Hematopoietic multipotent progenitor cell treated with erythropoietin and hydrocortisone succinate and interleukin-3 and kit ligand, for 4 days (in vitro differentiated cells): ENCODE results near the gene TOP3A.

Source experiments
- DNase-seq: peaks from one replicate; pipeline ENCODE4 v3.0.0-alpha.2; 2015

The TOP3A gene

DNA sequence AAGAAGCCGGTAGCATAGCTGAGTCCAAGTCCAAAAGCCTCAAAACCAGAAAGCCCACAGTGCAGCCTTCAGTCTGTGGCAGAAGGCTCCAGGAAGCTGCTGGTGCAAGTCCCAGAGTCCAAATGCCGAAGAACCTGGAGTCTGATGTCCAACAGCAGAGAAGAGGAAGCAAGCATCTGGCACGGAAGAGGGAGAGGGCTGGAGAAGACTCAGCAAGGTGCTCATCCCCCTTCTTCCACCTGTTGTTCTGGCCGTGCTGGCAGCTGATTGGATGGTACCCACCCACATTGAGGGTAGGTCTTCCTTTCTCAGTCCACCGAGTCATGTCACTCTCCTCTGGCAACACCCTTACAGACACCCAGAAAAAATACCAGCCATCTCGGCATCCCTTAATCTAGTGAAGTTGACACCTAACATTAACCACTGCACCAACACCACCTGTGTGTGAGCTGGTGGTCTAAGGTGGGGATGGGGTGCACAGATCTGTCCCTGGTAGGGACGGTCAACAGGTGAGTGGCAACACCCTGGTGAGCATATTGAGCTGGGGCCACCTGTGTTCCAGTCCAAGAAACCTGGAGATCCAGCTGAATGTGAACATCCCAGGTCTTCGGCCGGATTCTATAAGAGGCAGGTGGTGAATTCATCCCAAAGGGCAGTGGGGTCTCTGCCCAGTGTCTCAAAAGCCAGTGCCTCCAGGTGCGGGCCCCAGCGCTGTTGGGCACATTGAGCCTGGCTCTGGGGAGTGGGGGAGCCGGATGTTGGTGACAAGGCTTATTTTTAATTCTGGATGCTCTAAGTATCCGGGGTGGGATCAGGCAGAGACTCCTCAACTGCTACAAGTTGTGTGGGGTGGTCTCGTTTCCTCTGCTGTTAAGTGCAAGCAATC, 44.5 kb downstream of the TOP3A start:
- DNase-seq, result no peak

DNA sequence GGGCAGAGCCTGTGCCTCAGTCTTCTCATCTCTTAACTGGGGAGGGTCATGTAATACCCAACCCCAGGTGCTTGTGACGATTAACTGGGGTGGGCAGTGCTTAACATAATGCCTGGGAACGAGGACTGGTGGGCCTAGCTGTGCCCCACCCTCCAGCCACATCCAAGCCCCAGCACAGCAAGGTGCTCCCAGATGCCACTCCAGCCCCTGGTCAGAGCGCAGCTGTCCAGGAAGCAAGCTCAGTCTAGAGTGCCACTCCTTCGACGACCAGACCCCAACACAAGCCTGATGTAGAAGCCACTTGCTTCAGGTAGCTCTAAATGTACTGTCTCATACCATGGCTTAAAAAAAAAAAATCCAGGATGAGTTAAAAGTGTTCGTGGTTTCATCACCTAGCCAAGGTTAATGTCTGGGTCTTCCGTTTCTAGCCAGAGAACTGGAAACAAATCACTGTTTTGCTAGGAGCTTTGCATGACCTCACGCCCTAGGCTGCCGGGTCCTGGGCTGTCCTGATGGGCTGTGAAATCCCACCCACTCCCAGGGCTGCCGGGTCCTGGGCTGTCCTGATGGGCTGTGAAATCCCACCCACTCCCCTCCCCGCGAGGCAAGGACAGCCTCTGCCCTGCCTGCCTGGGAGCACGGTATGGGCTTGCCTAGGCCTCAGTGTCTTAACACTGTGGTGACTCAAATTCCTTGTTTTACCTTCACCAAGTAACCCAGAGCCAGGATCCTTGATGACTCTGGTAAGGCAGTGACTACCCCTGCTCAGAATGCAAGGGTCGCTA, 46.7 kb downstream of the TOP3A start:
- no peak for DNase-seq

DNA sequence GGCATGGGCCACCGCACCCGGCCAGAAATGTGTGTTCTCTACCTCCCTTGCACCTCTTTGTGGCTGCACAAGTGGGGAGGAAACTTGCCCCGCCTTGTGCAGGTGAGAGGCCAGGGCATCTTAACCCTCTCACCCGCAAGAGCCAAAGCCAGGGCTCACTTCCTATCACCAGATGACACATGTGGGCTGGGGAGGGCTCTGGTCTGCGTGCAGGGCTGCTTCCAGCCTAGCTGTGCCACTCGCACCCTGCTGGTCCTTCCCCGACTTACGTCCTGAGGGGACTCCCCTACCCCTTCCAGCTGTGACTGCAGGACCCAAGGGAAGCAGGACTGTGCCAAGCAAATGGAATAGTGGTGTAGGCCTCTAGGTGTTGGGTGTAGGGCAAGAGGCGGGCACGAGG, 47.4 kb downstream of the TOP3A start:
- no peak for DNase-seq

DNA sequence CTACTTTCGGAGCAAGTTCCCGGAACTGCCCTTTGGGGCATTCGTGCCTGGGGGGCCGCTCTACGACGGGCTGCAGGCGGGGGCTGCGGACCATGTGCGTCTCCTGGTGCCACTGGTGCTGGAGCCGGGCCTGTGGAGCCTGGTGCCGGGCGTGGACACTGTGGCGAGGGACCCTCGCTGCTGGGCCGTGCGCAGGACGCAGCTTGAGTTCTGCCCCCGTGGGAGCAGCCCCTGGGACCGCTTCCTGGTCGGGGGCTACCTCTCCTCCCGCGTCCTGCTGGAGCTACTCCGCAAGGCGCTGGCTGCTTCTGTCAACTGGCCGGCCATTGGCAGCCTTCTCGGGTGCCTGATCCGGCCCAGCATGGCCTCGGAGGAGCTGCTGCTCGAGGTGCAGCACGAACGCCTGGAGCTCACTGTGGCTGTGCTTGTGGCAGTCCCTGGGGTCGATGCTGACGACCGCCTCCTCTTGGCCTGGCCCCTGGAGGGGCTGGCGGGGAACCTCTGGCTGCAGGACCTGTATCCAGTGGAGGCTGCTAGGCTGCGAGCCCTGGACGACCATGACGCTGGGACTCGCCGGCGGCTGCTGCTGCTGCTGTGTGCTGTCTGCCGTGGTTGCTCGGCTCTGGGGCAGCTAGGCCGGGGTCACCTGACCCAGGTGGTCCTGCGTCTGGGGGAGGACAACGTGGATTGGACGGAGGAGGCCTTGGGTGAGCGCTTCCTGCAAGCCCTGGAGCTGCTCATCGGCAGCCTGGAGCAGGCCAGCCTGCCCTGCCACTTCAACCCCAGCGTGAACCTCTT, 50.7 kb downstream of the TOP3A start:
- DNase-seq, result no peak

DNA sequence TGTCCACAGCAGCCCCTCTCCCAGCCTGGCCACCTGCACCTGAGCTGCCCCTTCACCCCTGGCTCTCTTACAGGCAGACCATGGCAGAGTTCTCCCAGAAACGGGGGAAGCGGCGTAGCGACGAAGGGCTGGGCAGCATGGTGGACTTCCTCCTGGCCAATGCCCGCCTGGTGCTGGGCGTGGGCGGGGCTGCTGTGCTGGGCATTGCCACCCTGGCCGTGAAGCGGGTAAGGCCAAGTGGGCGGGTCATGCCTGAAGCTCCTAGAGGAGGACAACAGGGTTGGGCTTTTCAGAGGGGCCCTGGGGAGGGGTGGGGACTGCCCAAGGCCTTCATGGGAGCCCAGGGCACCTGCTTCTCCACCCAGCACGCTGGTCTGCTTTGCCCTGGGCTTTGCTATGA, 52.2 kb downstream of the TOP3A start:
- DNase-seq, result no peak

DNA sequence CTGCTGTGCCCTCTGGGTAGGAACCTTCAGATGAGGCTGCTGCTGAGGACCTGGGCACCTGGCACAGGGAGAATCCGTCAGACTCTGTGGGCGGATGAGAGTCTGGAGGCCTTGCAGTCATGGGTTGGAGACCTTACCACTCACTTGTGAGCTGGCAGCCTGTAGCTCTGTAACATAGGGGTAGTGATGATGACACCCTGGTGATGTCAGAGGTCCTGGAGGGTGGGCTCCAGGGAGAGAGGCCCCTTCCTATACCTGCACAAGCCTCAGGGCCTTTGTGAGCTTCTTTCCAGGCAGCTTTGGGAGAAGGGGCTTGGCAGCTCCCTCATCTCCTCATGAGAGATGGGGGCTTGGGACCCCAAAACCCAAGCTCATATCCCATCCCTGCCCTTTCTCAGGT, 52.7 kb downstream of the TOP3A start:
- DNase-seq, result no peak

DNA sequence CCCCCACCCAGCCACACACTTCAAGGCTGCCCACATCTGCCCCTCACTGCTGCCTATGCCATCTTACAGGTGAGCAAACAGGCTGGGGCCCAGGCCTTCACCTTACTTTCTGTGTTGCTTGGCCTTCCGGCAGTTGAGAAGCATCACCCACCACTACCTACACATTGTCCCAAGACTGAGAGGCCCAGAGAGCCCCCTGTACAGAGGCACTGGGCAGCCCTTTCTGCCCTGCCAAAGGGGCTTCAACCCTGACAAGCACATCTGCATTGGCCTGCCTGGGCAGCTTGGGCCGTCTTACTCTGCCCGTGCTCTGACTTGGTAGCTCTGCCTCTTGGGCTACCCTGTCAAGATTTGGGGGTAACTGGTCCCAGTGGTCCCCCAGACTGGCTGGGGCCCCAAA, 53.1 kb downstream of the TOP3A start:
- DNase-seq, result no peak

DNA sequence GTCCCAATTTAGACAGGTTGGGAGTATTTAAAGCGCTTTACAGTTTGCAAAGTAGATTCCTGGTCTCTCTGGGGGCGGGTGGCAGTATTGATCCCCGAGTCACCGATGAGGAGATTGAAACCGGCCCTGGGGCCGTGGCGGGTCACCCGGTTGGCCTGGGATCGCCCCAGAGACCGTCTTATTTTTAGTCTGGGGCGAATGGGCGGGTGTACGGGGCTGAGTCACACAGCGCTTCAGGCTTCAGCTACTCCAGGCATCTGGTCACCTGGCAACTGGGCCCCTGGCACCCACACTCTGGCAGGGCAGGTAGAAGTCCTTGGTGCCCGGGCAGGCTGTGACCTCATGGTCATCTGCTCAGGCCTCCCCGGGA, 53.7 kb downstream of the TOP3A start:
- peak; percentile 40 for DNase-seq

DNA sequence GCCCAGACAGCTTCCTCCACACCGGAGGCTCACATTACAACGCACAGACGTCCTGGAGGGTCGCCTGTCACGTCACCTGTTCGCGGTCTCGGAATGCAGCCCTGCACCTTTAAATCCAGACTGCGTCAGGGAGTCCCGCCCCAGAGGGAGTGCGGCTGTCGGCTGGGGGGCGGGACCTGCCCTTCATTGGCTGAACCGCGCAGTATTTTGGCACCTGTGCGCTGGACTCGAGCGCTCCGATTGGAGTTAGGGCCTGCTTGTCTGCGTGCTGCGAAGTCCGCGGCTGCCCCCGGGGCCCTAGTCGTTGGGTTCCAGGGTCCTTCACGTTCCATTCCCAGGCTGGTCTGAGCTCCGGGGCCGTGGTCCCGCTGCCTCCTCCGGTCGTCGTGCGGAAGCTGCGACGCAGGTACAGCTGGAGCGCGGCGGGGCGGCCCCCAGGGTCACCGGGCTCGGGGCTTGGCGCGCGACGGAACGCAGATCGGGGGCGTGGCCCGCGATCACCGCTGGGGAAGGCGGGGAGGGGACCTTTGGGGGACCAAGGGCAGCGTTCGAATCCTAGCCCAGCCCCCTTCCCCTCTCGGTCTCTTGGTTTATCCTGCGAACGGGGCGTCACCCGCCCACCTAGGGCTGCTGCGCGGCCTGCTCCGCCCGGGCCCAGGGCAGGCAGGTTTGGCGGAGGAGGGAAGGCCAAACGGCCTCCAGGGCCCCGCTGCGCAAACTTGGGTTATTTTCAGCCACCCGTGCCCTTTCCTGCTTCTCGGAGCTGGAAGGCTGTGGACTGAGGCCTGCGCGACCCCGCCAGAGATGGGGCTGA, 54.3 kb downstream of the TOP3A start, which contains the start of gene MIEF2:
Gene MIEF2 (plus strand): TSS at position 331 of the 814 bp plus-strand sequence. CDS start 2,059 bp downstream, outside the sequence.
- DNase-seq, result peak; percentile 97

DNA sequence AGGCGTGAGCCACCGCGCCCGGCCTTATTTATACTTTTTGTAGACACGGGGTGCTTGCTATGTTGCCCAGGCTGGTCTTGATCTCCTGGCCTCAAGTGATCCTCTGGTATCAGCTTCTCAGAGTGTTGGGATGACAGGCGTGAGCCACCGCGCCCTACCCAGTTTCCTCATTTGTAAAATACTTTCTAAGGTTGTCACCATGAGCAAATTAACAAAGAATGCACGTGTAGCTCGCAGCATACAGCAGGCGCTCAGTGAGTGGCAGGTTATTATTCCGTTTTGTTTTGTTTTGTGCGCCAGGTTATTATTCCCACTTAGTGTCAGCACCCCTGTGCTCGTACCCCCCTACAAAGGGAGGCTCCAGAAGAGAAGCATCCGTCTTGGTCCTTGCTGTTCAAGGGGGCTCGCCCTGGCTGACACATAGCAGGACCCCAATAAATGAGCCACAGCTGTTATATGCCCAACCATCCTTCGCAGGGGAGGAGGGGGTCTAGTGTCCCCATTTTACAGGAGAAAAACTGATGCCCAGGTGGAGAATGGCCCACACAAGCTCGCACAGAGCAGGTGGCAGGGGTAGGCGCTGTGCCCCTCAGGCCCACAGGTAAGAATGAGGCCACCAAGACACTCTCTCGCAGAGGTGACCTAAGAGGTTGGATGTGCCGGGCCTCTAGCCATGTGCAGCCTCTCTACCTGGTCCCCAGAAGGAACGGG, 55.0 kb downstream of the TOP3A start:
- DNase-seq, result no peak

DNA sequence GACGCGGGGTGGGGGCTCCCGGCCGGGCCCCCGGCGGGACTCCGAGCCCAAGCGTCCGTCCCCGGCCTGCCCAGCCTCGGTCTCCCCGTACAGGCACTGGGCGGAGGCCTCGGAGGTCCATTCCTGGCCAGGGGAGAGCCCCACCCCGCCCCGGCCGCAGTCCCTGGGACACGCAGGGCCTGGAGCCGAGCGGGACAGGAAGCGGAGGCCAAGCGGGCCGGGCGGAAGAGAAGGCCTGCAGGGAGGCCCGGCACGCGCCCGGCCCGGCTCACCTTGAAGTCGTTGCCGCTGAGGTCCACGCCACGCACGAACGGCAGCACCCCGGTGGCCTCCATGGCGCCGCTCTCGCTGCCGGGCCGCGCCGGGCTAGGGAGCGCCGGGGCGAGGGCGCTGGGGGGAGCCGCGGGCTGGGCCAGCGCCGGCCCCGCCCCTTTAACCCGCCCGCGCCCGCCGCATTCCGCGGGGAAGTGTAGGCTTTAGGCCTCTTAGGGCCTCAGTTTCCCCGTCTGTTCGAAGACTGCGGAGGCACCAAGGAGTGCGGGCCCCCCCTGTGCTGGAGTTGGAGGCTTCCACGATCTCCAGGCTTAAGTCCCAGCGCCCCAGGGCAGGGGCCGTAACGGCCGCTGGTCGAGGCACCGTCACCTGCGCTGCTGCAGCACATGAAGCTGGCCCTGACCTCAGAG, 56.3 kb downstream of the TOP3A start, which contains the start of gene FLII:
Gene FLII (minus strand): TSS at position 383 of the 683 bp plus-strand sequence. CDS start 48 bp downstream, at position 335.
- DNase-seq, result peak; percentile 72

DNA sequence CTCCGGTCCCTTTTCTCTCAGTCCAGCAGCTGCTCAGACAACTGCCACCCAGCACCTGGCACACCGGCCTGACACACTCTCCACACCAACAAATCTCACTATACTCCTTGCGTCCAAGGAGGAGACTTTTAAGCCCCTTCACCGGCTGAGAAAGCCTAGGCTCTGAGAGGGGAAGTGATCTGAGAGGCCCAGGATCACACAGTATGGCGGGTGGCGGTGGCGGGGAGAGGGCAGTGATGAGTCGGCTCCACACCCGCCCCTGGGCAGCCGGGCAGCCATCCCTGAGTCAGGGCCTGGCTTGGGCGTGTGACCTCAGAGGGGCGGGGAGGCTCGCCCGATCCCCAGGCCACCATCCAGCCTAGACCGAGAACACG, 56.8 kb downstream of the TOP3A start:
- peak; percentile 83 for DNase-seq

DNA sequence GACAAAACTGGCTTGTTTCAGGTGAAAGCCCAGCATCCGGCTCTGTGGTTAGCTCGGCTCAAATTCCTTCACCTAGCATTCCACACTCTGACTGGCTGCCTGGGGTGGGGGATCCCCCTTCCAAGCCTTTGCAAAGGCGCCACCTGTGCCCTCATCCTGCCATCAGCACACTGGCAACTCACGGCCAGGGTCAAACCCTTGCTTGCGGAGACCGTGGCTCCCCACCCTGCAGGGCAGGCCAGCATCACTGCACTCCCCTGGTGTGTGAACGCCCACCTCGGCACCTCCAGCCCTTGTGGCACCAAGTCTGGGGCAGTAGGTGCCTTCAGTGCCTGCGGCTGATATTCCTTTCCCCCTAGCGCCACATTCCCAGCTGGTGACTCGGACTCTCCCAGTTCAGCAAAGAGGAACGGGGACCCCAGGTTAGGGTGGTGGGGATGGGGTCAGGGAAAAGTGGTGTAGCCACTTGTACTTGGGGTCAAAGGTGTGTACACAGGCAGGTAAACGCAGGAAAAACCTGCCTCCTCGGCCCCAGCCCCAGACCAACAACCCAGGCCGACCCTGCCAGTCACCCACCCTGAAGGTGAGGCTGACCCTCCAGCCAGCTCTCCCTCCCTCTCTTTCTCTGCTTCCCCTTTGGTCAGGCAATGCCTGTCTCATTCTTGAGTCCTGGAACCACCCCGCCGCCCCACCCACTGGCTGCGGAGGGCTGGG, 57.4 kb downstream of the TOP3A start:
- DNase-seq, result peak; percentile 76

DNA sequence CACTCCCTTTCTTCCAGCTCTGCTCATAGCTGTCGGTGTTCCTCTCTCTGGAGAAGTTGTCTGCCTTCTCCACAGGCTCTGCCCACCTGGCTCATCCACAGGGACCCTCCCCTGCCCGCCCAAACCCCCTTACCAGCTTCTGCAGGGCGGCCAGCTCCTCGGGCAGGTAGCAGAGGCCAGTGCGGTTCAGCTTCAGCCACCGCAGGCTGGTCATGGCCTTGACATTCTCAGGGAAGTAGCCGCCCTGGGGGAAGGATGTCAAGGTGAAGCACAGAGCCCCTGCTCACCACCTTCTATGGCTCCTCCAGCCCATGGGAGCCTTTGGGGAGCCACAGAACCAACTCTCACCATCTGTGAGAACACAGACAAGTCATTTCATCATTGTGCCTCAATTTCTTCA, 58.0 kb downstream of the TOP3A start:
- no peak for DNase-seq

DNA sequence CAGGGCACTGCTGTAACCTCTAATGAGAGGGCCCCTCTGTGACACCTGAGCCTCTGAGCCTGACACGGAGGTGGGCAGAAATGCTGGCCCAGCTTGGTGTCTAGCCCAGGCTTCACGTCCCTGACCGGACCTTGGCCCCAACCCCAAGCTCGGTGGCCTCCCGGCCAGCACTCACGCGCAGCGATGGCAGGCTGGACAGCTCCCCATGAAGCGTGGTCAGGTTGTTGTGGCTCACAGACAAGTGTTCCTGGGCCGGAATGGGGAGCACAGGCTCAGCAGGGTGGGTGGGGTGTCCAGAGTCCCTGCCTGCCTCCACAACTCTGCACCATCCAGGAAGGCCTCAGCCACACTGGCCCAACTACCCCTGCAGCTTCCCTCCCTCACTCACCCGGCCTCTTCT, 58.4 kb downstream of the TOP3A start:
- DNase-seq, result no peak

DNA sequence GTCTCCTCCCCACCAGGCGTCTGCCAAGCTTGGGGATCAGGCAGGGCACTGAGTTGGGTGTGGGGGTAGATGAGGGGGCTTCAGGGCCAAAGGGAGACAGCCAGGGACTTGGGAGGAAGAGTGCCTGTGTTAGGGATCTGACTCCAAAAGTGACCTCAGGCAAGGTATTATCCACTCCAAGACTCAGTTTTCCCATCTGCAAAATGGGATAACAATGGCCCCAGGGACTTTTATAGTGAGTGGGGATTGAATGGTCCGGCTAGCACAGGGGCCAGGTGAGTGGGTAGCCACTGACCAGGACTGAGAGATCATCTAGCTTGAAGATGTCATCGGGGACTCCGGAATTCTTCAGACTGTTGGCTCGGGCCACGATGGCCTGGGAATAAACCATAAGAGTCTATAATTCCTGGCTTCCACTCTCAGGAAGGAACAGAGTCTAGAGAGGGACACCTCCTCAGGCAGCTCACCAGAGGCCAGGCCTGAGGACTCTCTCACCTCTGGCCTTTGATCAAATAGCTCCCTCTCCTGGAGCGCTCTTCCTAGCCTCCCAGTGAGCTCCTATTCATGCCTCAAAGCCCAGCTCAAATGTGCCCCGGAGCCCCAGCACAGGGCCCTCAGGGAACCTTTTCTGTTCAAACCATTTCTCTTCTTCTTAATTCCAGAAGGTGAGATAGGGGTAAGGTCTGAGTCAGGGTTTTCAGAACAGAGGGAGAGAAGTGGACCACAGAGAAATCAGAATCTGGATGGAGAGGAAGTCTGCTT, 59.7 kb downstream of the TOP3A start:
- no peak for DNase-seq

DNA sequence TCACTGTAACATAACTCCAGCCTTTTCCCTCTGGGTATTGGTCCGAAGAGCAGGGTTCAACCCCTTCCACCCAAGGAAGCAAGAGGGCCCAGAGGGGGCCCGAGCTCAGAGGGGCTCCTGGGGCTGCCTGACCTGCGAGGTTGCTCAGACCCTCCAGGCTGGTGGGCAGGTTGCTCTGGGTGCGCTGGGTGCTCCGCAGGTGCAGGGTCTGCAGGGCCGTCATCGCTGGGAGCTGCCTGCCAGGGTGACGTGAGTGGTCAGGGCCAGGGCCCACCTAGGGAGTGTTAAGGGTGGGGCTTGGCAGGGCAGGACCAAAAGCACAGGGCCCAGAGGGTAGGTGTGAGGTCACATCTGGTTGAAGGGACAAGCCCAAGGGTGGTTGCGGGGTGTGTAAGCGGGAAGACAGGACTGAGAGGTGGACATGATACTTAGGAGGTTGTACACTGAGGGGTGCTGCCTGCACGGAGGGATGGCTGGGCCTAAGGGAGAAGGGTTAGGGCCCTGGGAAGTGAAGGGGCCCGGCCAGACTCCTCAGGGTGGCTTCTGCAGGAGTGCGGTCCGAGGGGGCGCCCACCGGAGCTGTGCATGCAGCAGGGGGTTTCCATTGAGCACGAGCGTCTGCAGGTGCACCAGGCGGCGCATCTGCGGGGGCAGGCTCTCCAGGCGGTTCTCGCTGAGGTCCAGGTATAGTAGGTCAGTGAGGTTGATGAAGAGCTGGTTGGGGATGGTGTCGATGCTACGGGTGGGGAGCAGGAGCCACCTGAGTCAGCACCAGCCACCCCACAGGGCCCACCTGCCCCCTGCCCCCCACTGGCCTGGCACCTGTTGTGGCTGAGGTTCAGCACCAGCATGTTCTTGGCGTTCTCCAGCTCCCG, 60.6 kb downstream of the TOP3A start:
- DNase-seq, result no peak

DNA sequence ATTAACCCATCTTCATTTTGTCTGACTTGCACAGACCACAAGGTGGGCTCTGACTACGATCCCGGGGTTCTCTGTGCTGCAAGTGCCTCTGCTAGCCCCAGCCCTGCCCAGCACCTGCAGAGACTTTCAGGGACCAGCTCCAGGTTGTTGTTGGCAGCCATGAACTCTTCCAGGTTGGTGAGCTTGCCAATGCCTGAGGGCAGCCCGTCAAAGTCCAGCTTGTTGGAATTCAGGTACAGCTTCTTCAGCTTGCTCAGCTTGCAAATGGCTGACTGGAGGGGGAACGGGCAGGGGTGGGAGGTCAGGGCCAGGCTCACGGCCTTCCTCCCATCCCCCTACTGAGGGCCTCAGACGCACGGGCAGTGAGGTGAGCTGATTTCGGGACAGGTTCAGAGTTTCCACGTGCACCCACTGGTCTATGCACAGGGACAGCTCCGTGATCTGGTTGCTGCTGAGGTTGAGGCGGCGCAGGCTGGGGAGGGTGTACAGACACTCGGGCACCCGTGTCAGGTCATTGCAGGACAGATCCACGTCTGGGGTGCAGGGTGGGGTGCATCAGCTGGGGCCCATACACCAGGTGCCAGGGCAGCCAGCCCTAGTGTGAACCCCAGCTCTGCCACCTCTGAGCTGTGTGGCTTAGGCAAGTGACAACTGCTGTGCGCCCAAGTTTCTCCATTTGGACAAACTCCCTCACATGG, 61.5 kb downstream of the TOP3A start:
- DNase-seq, result no peak
